Raji (cell line): Measurements from ENCODE around the gene KNDC1.

Experiments used
- POLR2A ChIP-seq: IDR thresholded peaks from 2 replicates; pipeline ENCODE4 v1.6.1; 2011; ENCODE audit warnings: low read depth, low read length, control low read depth; ENCODE audit not compliant: insufficient read depth

KNDC1 gene

DNA sequence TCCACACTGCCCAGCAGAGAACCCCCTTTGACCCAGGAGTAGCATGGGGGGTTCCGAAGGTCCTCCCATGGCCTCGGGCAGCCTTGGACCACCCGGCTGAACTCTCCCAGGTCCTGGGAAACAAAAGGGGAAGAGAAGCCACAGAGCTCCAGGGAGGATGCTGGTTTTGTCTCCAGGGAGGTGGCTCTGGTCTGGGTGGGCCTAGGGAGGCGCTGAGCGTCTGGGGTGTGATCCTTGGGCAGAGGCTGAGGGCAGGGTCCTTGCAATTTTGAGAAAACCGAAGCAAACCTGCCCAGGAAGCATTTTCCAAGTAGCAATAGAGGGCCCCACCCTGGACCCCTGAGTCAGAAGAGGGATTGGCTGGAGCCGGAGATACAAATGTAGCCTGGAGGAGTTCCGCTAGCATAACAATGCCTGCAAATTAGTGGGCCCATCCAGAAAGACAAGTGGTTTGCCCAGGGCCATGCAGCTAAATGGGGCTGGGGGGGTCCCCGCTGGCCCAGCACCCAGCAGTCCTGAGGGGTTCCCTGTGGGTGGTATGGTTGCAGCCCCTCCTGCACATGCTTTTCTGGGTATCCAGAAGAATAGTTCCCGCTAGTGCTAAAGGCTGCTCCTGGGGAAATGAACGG, 72.0 kb downstream of the KNDC1 start:
- no peak for TF ChIP-seq POLR2A

DNA sequence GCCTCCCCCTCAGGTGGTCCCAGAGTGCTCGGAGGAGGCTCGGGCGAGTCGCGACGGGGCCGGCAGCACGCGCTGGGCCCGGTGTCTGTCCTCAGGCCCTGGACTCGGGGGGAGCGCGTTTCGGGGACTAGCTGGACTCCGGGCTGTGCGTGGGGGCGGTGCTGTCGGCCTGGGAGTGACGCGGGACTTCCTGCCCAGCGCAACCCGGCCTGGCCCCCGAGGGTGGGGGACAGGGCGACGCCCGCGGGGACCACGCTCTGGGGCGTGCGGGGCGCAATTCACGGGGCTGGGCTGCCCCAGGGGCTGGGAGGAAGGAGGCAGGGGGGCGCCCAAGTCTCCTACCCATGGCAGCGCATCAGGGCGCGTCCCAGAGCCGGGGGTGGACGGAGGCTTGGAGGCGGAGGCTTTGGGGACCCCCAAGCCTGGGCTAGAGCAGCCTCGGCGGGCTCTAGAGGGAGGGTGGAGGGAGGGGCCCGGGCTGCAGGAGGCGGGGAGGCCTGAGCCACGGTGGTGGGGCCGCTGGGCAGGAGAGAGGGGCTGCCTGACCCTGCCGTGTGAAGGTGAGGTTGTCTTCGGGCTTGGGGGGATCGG, 75.3 kb downstream of the KNDC1 start:
- no peak for TF ChIP-seq POLR2A

DNA sequence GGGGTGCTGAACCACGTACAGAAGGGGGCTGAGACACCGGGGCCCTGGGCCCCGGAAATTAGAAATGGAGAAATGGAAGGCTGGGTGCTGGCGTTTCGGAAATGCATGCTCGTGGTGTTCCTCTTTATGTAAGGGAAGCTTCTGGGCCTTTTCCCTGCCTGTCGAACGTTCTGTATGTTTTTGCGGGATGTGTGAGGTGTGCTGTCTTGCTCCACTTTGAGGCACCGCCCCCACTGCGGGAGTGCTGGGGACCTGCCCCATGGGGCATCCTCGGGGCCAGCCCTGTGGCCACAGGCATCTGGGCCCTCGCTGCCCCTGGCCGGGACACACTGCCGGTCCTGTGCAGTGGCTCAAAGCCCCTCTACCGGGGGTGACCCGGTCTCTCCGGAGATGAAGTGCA, 75.9 kb downstream of the KNDC1 start:
- no peak for TF ChIP-seq POLR2A

DNA sequence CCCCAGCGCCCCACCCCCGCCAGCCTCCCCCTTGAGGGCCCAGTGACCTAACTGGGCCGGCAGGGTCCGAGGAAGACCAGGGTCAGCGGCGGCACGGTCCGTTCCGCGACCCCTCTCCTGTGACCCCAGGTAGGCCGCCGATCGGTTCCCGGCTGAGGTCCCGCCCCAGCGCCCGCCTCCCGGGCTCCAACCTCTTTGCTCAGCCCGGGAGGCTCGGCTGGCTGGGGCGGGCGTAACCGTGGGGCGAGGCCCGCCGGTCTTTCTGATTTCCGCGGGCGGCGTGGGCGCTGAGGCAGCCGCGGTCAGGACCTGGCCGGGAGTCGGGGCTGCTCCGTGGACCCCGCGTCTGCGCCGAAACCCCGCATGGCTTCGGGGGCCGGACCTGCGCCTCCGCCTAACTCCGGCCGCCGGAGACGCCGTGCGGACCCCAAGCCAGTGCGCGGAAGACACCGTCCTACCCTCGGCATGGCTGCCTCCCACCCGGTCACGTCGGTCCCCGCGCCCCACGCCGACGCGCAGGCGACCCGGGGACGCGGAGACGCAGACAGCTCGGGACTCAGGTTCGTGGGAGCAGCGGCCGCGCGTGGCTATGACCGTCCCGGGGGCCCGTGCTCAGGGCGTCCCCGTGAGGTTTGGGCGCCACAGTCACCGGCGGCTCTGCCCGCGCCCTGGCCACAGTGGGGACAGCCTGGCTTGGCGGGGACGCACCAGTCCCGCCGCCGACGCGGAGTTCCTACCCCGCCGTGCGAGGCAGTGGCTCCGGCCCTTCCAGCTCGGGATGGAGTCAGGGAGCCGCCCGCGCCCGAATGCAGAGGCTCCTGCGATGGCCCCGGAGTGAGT, 76.6 kb downstream of the KNDC1 start:
- TF ChIP-seq POLR2A: no peak

- no peak for TF ChIP-seq POLR2A
These were observed 77.2 kb downstream of the KNDC1 start for GRCh38 chr10:133237241-133237587.

DNA sequence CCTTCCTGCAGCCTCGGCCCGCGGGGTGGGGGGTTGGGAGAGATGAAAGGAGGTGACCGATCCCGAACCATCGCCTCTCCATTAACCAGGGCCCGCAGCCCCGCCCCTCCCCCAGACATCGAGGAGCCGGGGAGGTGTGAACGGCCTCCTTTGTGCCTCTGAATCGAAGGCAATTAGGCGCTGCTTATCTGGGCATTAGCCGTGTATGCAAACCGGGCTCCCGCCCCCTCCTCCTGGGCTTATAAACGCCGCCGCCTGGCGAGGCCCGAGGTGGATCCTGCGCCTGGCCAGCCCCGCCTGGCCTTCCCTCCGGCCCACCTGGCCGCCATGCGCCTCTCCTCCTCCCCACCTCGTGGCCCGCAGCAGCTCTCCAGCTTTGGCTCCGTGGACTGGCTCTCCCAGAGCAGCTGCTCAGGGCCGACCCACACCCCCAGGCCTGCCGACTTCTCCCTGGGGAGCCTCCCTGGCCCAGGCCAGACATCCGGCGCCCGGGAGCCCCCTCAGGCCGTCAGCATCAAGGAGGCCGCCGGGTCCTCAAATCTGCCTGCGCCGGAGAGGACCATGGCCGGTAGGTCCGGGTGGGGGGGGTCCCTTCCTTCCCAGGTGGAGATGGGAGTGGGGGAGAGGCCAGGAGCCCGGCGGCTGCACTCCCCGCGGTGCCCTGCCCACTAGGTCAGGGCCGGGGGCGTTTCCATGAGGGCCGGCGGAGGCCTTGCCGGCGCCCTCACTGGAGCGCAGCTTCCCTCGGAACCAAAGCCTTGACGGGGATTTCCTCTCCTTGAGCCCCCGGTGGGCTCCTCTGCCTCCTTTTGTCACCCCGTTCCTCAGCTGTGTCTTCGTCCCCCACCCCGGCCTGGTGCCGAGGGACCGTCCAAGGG, 77.8 kb downstream of the KNDC1 start, which contains the start of gene VENTX:
Gene VENTX, plus strand, starts transcription at position 268 of the 878 bp plus-strand sequence. Its CDS starts 60 bp downstream, at position 328.
- no peak for TF ChIP-seq POLR2A

- no peak for TF ChIP-seq POLR2A
These were observed 78.4 kb downstream of the KNDC1 start for GRCh38 chr10:133238466-133238804.

DNA sequence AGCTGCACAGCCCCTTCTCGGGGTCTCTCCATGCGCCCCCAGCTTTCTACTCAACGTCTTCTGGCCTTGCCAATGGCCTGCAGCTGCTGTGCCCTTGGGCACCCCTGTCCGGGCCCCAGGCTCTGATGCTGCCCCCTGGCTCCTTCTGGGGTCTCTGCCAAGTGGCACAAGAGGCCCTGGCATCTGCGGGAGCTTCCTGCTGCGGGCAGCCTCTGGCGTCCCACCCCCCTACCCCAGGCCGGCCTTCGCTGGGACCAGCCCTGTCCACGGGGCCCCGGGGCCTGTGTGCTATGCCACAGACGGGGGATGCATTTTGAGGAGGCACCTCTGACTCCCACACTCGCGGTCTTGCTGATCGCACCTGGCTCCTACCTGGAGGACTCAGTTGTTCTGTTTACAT, 80.0 kb downstream of the KNDC1 start:
- no peak for TF ChIP-seq POLR2A

GRCh38 chr10:133241501-133242205, 81.6 kb downstream of the KNDC1 start:
- TF ChIP-seq POLR2A: no peak

GRCh38 chr10:133242611-133243356, 82.8 kb downstream of the KNDC1 start:
- no peak for TF ChIP-seq POLR2A

DNA sequence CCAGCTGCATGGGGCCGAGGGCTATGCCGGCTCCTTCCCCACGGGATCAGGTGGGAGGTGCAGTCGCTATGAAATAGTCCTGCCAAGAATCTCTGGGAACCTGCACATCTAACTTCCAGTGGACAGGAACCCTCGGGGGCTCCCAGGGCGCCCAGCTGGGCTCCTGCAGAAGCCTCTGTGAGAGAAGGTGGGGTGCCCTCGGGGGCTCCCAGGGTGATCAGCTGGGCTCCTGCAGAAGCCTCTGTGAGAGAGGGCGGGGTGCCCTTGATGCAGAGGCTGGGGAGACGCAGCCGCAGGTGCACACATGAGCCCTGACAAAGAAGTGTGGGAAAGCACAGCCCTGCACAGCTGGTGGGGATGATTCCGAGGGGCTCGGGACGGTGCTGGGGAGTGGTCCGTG, 83.6 kb downstream of the KNDC1 start:
- no peak for TF ChIP-seq POLR2A

DNA sequence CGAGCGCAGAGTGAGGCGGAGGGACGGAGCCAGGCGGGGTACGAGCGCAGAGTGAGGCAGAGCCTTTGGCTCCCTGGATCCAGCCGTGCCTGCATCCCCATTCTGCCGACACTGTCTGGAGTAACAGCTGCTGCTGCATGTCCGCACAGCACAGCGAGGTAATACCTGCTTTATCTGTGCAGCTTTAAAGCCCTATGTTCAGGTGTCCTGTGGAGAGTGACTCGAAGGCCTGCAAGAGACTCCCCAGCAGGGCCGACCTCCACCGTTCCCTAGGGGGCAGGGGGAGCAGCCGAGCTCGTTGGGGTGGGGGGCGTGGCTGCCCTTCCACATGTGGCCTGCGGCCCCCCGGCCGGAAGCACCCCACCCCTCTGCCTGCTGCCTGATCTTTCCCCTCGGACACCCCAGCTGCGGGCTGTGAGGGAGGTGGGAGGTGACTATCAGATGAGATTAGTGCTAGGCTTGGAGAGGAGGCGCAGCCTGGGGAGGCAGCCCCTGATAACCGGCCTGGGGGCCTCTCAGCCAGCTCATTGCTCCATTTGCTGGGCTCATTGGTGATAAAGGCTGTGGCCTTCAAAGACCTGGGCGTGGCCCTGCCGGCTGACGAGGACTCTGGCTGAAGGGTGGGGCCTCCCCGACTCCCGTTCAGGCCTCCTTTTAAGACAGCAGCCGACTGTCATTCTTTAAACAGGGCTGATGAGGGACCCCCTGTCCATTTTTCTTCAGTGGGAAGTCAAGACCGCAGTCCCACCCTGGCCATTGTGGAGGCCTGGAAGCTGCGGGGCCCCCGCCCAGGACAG, 85.6 kb downstream of the KNDC1 start:
- TF ChIP-seq POLR2A: no peak

DNA sequence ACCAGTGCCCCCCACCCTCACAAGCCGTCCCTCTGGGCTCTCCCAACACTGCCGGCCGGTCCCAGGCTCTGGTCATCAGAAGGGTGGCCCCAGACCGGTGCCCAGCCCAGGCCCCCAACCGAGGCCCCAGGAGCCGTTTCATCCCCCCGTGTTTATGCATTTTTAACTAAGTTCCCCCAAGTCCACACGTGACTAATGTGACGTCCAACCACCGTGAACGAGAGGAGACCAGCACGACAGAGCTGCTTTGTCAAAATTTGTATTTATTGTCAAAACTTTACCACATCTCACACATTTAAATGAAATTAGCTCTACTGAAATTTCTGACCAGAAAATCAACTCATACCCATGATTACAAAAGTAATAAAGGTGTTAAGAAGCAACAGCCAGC, 86.2 kb downstream of the KNDC1 start:
- no peak for TF ChIP-seq POLR2A
